Spinal cord (tissue), 10 donors: ENCODE data around the gene AHNAK. TPM values are rescaled to one million over a fixed set of nuclear protein-coding genes. Genes with fewer than 3 reads are reported as not detected.

Experiments
- DNase-seq, 6 donors: peaks; one replicate each; pipeline versions ENCODE4 v3.0.0 to v3.0.0-alpha.2; 2013 to 2015; ENCODE audit warnings: low spot score in 6 of 6, low read depth in 4 of 6
- H3K27ac ChIP-seq: one replicate; pipeline ENCODE4 v1.5.1; 2013; ENCODE audit warnings: low read depth, low read length, control low read depth
- H3K27me3 ChIP-seq: one replicate; pipeline ENCODE4 v1.6.1; 2013; ENCODE audit warnings: low read length; ENCODE audit not compliant: control insufficient read depth, insufficient read depth
- H3K36me3 ChIP-seq: one replicate; pipeline ENCODE4 v1.6.1; 2013; ENCODE audit warnings: low read length; ENCODE audit not compliant: control insufficient read depth, insufficient read depth
- H3K4me1 ChIP-seq: one replicate; pipeline ENCODE4 v1.6.1; 2013; ENCODE audit warnings: low read length; ENCODE audit not compliant: control insufficient read depth, insufficient read depth
- H3K4me3 ChIP-seq: one replicate; pipeline ENCODE4 v1.5.1; 2013; ENCODE audit warnings: low read depth, low read length, control low read depth
- H3K9me3 ChIP-seq: one replicate; pipeline ENCODE4 v1.6.1; 2013; ENCODE audit warnings: low read length; ENCODE audit not compliant: control insufficient read depth, insufficient read depth
- WGBS: methylation state at CpG from one replicate; pipeline ENCODE4 v1.1.5; 2013; ENCODE audit warnings: missing lambda C conversion rate; ENCODE audit not compliant: insufficient coverage; 5-methylcytosine and 5-hydroxymethylcytosine counted together
- polyA plus RNA-seq, 2 donors: library from polyadenylated mRNA; unstranded; fragments of 120-200 nt; gene quantifications; one replicate each; pipeline ENCODE4 v1.2.1, GENCODE V29; 2013; ENCODE audit not compliant: insufficient read length in 2 of 2
- total RNA-seq, 2 donors: library from RNA; depleted of rRNA in 1 of 2; stranded (reverse); fragments of 120-200 nt in 1 of 2; fragments of >200 nt in 1 of 2; gene quantifications; one replicate each; pipeline versions ENCODE4 v1.2.3 to v1.2.4, GENCODE V29; 2013 to 2014
- donor health status: healthy.

Gene AHNAK
- total and polyA plus RNA-seq, 4 donors = 60.2 to 463 (median 165) TPM

DNA sequence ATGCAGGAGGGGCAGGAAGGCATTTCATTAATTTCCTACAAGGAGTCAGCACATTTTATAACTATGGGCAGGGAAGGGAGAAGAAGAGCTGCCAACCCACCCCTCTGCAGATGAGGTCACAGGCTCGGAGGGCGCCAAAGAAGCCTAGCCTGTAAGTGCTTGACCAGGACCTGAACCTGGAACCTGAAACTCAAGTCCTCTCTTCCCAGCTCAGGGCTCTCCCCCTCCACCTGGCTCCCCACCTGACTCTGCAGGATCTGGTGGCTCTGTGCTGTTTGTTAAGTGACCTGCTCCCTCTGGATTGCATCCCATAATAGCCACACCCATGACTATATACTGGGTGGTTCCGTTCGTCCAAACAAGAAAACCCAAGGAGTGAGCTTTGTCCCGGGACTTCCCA lies 100.5 kb downstream of the AHNAK start:
- Histone ChIP-seq H3K27ac (no peak overlapping the region), H3K4me3 (no peak overlapping the region), H3K36me3 (no peaks in the 10 kb centered on the region), H3K27me3 (no peaks in the 10 kb centered on the region), H3K4me1 (peaks cover 27% of the 10 kb centered on the region), H3K9me3 (no peaks in the 10 kb centered on the region)
- DNase-seq = no peak
- WGBS = 80% methylated on average over 1 of the region's 5 CpGs

DNA sequence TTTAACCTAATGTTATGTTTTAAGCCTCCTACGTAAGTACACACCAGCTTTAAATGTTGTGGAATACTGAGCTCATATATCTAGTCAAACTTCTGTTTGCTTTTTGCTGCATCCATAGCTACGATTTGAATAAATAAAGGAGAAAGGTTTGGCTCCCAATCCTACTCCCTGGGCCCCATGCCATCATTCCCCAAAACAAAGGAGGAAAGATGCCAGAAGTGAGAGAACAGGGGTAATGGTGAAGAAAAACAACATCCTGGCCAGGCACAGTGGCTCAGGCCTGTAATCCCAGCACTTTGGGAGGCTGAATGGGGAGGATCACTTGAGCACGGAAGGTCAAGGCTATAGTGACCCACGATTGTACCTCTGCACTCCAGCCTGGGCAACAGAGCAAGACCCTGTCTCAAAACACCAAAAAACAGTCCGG lies 101.3 kb downstream of the AHNAK start:
- Histone ChIP-seq H3K4me1 (peaks cover 30% of the 10 kb centered on the region), H3K27ac (peak overlapping the region; percentile 88), H3K9me3 (no peaks in the 10 kb centered on the region), H3K4me3 (no peak overlapping the region), H3K36me3 (no peaks in the 10 kb centered on the region), H3K27me3 (no peaks in the 10 kb centered on the region)
- DNase-seq = peak in 2 of 6 donors; percentile 79 to 91
- WGBS = 68% methylated on average over 2 of the region's 5 CpGs

DNA sequence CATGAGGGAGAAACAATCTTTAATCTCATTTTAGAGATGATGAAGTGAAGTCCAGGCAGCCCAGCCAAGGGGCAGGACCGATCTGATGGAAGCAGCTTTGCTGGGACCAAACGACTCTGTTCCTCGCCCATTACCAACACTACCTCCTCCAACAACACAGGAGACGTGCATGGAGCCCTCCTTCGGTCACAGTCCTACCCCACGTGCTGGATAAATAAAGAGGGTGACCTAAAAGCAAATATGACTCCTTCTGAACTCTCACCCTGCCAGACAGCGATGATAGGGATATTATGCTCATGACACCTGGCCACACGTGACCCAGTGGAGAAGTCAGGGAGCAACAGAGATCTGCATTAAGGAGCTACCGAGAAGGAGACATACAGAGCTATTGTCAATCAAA lies 101.8 kb downstream of the AHNAK start:
- H3K27me3 ChIP-seq = no peaks in the 10 kb centered on the region
- H3K4me1 ChIP-seq = peaks cover 32% of the 10 kb centered on the region
- H3K36me3 ChIP-seq = no peaks in the 10 kb centered on the region
- 43% methylated on average over 1 of the region's 9 CpGs for WGBS
- peak overlapping the region; percentile 88 for H3K27ac ChIP-seq
- no peaks in the 10 kb centered on the region for H3K9me3 ChIP-seq
- peak overlapping the region; percentile 35 for H3K4me3 ChIP-seq
- DNase-seq = no peak

DNA sequence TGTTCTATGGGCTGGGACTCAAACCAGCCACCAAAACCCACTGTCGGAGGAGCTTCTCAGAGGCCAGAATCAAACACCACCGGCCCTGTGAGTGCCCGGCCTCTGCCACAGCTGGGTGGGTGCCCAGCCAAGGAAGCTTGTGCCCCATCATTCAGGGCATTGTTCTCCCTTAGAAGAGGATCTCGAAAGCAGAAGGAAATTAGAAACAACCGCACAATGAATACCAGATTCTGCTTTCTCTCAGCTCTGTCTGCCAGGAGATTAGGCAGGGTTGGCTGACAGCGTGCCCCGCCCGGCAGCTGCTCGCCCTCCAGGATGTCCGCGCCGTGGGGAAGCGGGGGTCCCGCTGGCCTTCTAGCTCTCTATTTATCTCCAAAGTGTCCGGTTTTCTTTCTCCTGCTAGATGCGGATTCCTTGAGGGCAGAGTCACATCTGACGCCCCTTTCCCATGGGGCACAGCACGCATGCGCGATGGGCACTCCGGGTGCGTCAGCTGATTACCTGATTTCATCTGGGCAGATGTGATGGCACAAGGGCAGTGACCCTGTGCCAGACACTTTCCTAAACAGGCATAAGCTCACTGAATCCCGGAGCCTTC lies 102.3 kb downstream of the AHNAK start:
- peak in 4 of 6 donors; percentile 56 to 96 (median 76) for DNase-seq
- WGBS = 4% methylated on average over 23 of the region's 23 CpGs
- H3K36me3 ChIP-seq = no peaks in the 10 kb centered on the region
- H3K4me1 ChIP-seq = peaks cover 32% of the 10 kb centered on the region
- no peaks in the 10 kb centered on the region for H3K27me3 ChIP-seq
- peak overlapping the region; percentile 88 for H3K27ac ChIP-seq
- H3K9me3 ChIP-seq = no peaks in the 10 kb centered on the region
- H3K4me3 ChIP-seq = peak overlapping the region; percentile 35

DNA sequence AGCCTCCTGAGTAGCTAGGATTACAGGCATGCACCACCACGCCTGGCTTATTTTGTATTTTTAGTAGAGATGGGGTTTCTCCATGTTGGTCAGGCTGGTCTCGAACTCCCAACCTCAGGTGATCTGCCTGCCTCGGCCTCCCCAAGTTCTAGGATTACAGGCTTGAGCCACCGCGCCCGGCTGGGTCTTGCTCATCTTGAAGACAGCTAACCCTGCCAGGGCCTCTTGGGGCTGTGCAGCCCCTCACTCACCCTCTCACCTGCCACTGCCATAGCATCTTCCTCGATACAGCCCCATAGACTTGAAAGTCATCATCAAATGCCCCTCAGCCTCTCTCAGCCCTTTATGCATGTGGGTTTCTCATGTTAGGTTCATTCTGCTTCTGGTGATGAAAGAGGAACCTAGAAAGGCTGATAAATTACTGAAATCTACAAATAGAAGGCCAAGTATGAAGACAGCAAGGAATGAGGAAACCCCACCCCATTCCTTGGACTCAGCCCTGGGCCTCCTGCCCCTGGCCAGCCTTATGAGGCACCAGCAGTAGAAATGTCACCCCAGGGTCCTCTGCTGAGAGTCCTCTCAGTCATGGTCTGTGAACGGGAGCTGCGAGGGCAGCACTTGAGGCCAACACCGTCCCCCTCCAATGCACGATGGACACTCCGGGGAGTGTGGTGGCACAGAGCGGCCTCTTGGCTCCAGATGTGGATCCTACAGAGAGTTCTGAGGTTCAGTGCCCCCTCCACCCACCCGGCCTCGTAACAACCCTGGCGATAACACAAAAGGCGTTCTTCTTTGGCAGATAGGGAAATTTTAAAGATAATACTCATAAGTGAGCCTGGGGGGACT lies 103.0 kb downstream of the AHNAK start:
- Histone ChIP-seq H3K27ac (peak overlapping the region; percentile 88), H3K9me3 (no peaks in the 10 kb centered on the region), H3K4me1 (peaks cover 32% of the 10 kb centered on the region), H3K4me3 (peak overlapping the region; percentile 35), H3K27me3 (no peaks in the 10 kb centered on the region), H3K36me3 (no peaks in the 10 kb centered on the region)
- 48% methylated on average over 10 of the region's 17 CpGs for WGBS
- no peak for DNase-seq

GRCh38 chr11:62439785-62440602 lies 106.6 kb downstream of the AHNAK start:
- DNase-seq = peak in 1 of 6 donors; percentile 56
- Histone ChIP-seq H3K36me3 (no peaks in the 10 kb centered on the region), H3K4me1 (peaks cover 30% of the 10 kb centered on the region), H3K9me3 (no peaks in the 10 kb centered on the region), H3K27me3 (no peaks in the 10 kb centered on the region), H3K4me3 (no peak overlapping the region), H3K27ac (peak overlapping the region; percentile 69)
- WGBS = 76% methylated on average over 13 of the region's 23 CpGs

DNA sequence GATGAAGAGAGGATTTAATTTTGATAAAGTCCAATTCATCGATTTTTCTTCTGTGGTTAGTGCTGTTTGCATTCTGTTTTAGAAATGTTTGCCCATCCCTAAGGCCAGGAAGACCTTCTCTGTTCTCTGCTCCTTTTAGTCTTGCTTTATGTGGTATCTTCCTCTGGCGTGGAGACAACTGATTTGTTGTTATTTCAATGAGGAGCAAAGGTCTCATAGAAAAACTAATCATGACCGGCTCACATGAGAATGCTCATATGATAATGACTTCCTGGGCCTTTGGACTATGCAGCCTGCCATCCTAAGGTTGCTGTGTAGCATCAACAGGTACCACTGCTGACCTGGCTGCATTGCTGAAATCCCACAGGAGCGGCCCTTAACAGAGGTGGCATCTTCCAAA lies 108.0 kb downstream of the AHNAK start:
- DNase-seq = no peak
- WGBS = 90% methylated on average over 2 of the region's 4 CpGs
- Histone ChIP-seq H3K36me3 (no peaks in the 10 kb centered on the region), H3K9me3 (no peaks in the 10 kb centered on the region), H3K4me3 (no peak overlapping the region), H3K27ac (no peak overlapping the region), H3K27me3 (no peaks in the 10 kb centered on the region), H3K4me1 (peaks cover 26% of the 10 kb centered on the region)

GRCh38 chr11:62437616-62438015 lies 109.0 kb downstream of the AHNAK start:
- Histone ChIP-seq H3K27ac (no peak overlapping the region), H3K36me3 (no peaks in the 10 kb centered on the region), H3K4me1 (peaks cover 32% of the 10 kb centered on the region), H3K9me3 (no peaks in the 10 kb centered on the region), H3K27me3 (no peaks in the 10 kb centered on the region), H3K4me3 (no peak overlapping the region)
- DNase-seq = no peak
- WGBS = no CpG with 5 or more reads among the region's 1 CpG

GRCh38 chr11:62435846-62436660 lies 110.6 kb downstream of the AHNAK start:
- Histone ChIP-seq H3K4me1 (peaks cover 32% of the 10 kb centered on the region), H3K27ac (peak overlapping the region; percentile 76), H3K27me3 (no peaks in the 10 kb centered on the region), H3K36me3 (no peaks in the 10 kb centered on the region), H3K9me3 (no peaks in the 10 kb centered on the region), H3K4me3 (no peak overlapping the region)
- DNase-seq = peak in 2 of 6 donors; percentile 47 to 67
- WGBS = 33% methylated on average over 1 of the region's 5 CpGs
